ENCODE measurements around the gene KCNMA1.

GRCh38 chr10:77671594-77672252 is 34.1 kb upstream of the KCNMA1 start:
- no peak for TF ChIP-seq GATA2 (IDR thresholded peaks at IDR 0.05; ENCODE audit: low read depth, low read length)
- no peak for TF ChIP-seq GATA3 (IDR thresholded peaks at IDR 0.05; ENCODE audit: low read depth, low read length)

Measured in SH-SY5Y (cell line).